IMR-90 (cell line): ENCODE measurements around the gene RGSL1. TPM values are rescaled to one million over a fixed set of nuclear protein-coding genes. Genes with fewer than 3 reads are reported as not detected.

Experiments
- ATAC-seq: fragments of 200-7000 bp; cut with Tn5 transposase; 2 replicates; pipeline ENCODE4 v1.9.1; 2020; ENCODE audit warnings: low read depth, mild to moderate bottlenecking, moderate library complexity
- BruUV-seq: library from RNA; stranded (reverse); fragments of 400-500 nt; replicated peaks from 2 replicates; lab custom pipeline; 2021; lab: Mats Ljungman, UMichigan
- CTCF ChIA-PET: fragments of 300-600 bp; formaldehyde crosslinking; extraction: SDS; loops from one replicate; lab custom pipeline; 2021; ENCODE audit warnings: antibody characterized with exemption; lab: Yijun Ruan, JAX
- POLR2A ChIA-PET: fragments of 300-600 bp; sonication (Branson Sonifier 250); formaldehyde crosslinking; loops from one replicate; lab custom pipeline; 2022; ENCODE audit warnings: antibody characterized with exemption; ENCODE audit not compliant: unreplicated experiment; lab: Charles Lee
- DNase-seq: peaks from one replicate; pipeline ENCODE4 v3.0.0; 2013
- H2AFZ ChIP-seq: replicated peaks from 2 replicates; pipeline ENCODE3; 2013; ENCODE audit warnings: low read length, mild to moderate bottlenecking; ENCODE audit not compliant: poor library complexity
- H2AK5ac ChIP-seq: 2 replicates; pipeline ENCODE4 v1.6.1; 2013; ENCODE audit warnings: low read depth, low read length, inconsistent platforms
- H2AK9ac ChIP-seq: replicated peaks from 2 replicates; pipeline ENCODE3; 2013; ENCODE audit warnings: mild to moderate bottlenecking, low read depth, low read length, moderate library complexity; ENCODE audit not compliant: poor library complexity
- H2BK120ac ChIP-seq: 2 replicates; pipeline ENCODE4 v1.6.1; 2013; ENCODE audit warnings: low read depth, low read length, inconsistent platforms
- H2BK15ac ChIP-seq: 3 replicates; pipeline ENCODE4 v1.6.1; 2013; ENCODE audit warnings: low read depth, low read length, inconsistent platforms
- H2BK20ac ChIP-seq: 2 replicates; pipeline ENCODE4 v1.6.1; 2013; ENCODE audit warnings: low read depth, mild to moderate bottlenecking, inconsistent platforms, low read length, moderate library complexity
- H2BK5ac ChIP-seq: 2 replicates; pipeline ENCODE4 v1.6.1; 2013; ENCODE audit warnings: mild to moderate bottlenecking, low read depth, low read length, inconsistent platforms; ENCODE audit not compliant: poor library complexity, severe bottlenecking
- H3K14ac ChIP-seq: replicated peaks from 2 replicates; pipeline ENCODE4 v1.6.1; 2013; ENCODE audit warnings: low read depth, low read length, inconsistent platforms
- H3K18ac ChIP-seq: 2 replicates; pipeline ENCODE4 v1.6.1; 2013; ENCODE audit warnings: low read depth, low read length, control low read depth
- H3K23ac ChIP-seq: 2 replicates; pipeline ENCODE4 v1.6.1; 2013; ENCODE audit warnings: low read depth, low read length, inconsistent platforms
- H3K27ac ChIP-seq: 2 replicates; pipeline ENCODE4 v1.5.1; 2013; ENCODE audit warnings: mild to moderate bottlenecking, control low read depth, low read length; ENCODE audit not compliant: insufficient read depth
- H3K27me3 ChIP-seq: 2 replicates; pipeline ENCODE4 v1.6.1; 2013; ENCODE audit warnings: low read length; ENCODE audit not compliant: control insufficient read depth, insufficient read depth
- H3K36me3 ChIP-seq: 2 replicates; pipeline ENCODE4 v1.6.1; 2013; ENCODE audit warnings: low read length, mixed read lengths; ENCODE audit not compliant: control insufficient read depth, insufficient read depth
- H3K4ac ChIP-seq: 2 replicates; pipeline ENCODE4 v1.6.1; 2013; ENCODE audit warnings: low read depth, low read length, inconsistent platforms
- H3K4me1 ChIP-seq: 2 replicates; pipeline ENCODE4 v1.6.1; 2013; ENCODE audit warnings: low read length, mixed read lengths; ENCODE audit not compliant: control insufficient read depth, insufficient read depth
- H3K4me2 ChIP-seq: 2 replicates; pipeline ENCODE4 v1.6.1; 2013; ENCODE audit warnings: low read depth, mild to moderate bottlenecking, control low read depth, low read length, moderate library complexity
- H3K4me3 ChIP-seq: 2 replicates; pipeline ENCODE4 v1.5.1; 2013; ENCODE audit warnings: low read depth, mild to moderate bottlenecking, control low read depth, low read length, moderate library complexity; ENCODE audit not compliant: insufficient read depth
- H3K56ac ChIP-seq: 2 replicates; pipeline ENCODE4 v1.6.1; 2013; ENCODE audit warnings: low read length, inconsistent platforms; ENCODE audit not compliant: insufficient read depth; ENCODE audit errors: extremely low read depth
- H3K79me1 ChIP-seq, 2 experiments: 2 replicates each; pipeline ENCODE4 v1.6.1; 2013; ENCODE audit warnings: low read length in 2 of 2, inconsistent platforms in 1 of 2, low read depth in 1 of 2
- H3K9ac ChIP-seq: 2 replicates; pipeline ENCODE4 v1.6.1; 2013; ENCODE audit warnings: low read depth, low read length, control low read depth
- H3K9me1 ChIP-seq: 2 replicates; pipeline ENCODE4 v1.6.1; 2013; ENCODE audit warnings: low read length, inconsistent platforms; ENCODE audit not compliant: insufficient read depth
- H3K9me3 ChIP-seq: 2 replicates; pipeline ENCODE4 v1.6.1; 2013; ENCODE audit warnings: low read length; ENCODE audit not compliant: control insufficient read depth, insufficient read depth
- H4K20me1 ChIP-seq: 2 replicates; pipeline ENCODE4 v1.6.1; 2013; ENCODE audit warnings: low read length, inconsistent platforms; ENCODE audit not compliant: insufficient read depth
- H4K5ac ChIP-seq: 2 replicates; pipeline ENCODE4 v1.6.1; 2013; ENCODE audit warnings: mild to moderate bottlenecking, low read depth, low read length, control low read depth
- H4K8ac ChIP-seq, 2 experiments: 2 replicates each; pipeline ENCODE4 v1.6.1; 2013; ENCODE audit warnings: low read depth in 2 of 2, low read length in 2 of 2, control low read depth in 1 of 2, inconsistent platforms in 1 of 2
- H4K91ac ChIP-seq: 2 replicates; pipeline ENCODE4 v1.6.1; 2013; ENCODE audit warnings: low read depth, low read length, inconsistent platforms; ENCODE audit not compliant: insufficient read depth
- CEBPB ChIP-seq: IDR thresholded peaks from 2 replicates; pipeline ENCODE4 v1.6.1; 2012; ENCODE audit warnings: low read depth, low read length, improper control_type of control experiment
- ELK1 ChIP-seq: fragments of 150-350 bp; IDR thresholded peaks from 2 replicates; pipeline ENCODE4 v1.6.1; 2016; ENCODE audit warnings: low read depth, mild to moderate bottlenecking, low read length, moderate library complexity, borderline replicate concordance
- FOS ChIP-seq: fragments of 150-350 bp; IDR thresholded peaks from 2 replicates; pipeline ENCODE4 v1.6.1; 2016; ENCODE audit warnings: low read depth, low read length
- RAD21 ChIP-seq: IDR thresholded peaks from 2 replicates; pipeline ENCODE4 v1.6.1; 2012; ENCODE audit warnings: low read length, improper control_type of control experiment
- RCOR1 ChIP-seq: IDR thresholded peaks from 2 replicates; pipeline ENCODE4 v1.6.1; 2012; ENCODE audit warnings: mild to moderate bottlenecking, low read length, improper control_type of control experiment; ENCODE audit not compliant: insufficient replicate concordance
- WGBS, 2 experiments: methylation state at CpG; one replicate each; pipeline versions ENCODE4 v1.1.5 to v1.1.7; 2013; ENCODE audit warnings: missing lambda C conversion rate in 2 of 2; ENCODE audit not compliant: insufficient read length in 1 of 2; ENCODE audit errors: extremely low coverage in 2 of 2; 5-methylcytosine and 5-hydroxymethylcytosine counted together
- dilution Hi-C: fragments of 300-500 bp; cut with HindIII; formaldehyde crosslinking; loops from one replicate; pipeline ENCODE4 v1.14.3; 2018; ENCODE audit warnings: low sequenced_read_pairs; ENCODE audit not compliant: unreplicated experiment
- in situ Hi-C: fragments of 300-500 bp; cut with MboI; formaldehyde crosslinking; loops from 3 replicates; pipeline ENCODE4 v1.14.3; 2019; ENCODE audit warnings: low sequenced_read_pairs, inconsistent platforms, mixed read lengths
- intact Hi-C: fragments of 100-400 bp; cut with micrococcal nuclease; formaldehyde crosslinking; loops from 2 replicates; pipeline ENCODE4 v1.10.0; 2022
- polyA plus RNA-seq, 3 experiments: library from polyadenylated mRNA; depleted of rRNA; stranded (reverse); fragments of >200 nt; gene quantifications; 2 replicates each; pipeline ENCODE4 v1.2.3, GENCODE V29; 2012; ENCODE audit warnings: low replicate concordance in 1 of 3
- total RNA-seq: library from RNA; depleted of rRNA; stranded (reverse); fragments of >200 nt; gene quantifications from 2 replicates; pipeline ENCODE4 v1.2.3, GENCODE V29; 2012

The RGSL1 gene
- total and polyA plus RNA-seq, 2 of the 4 experiments (the other 2 are of a cell fraction) = not detected

- no peak overlapping the region for H3K18ac ChIP-seq
- no peak overlapping the region for H3K4ac ChIP-seq
- H3K9me1 ChIP-seq = no peaks in the 10 kb centered on the region
- H3K9ac ChIP-seq = no peak overlapping the region
- H2BK20ac ChIP-seq = no peak overlapping the region
- H4K5ac ChIP-seq = no peak overlapping the region
- intact Hi-C loops (no loop called here), dilution Hi-C loops (no loop called here), in situ Hi-C loops (no loop called here)
- H3K9me3 ChIP-seq = peaks cover 5% of the 10 kb centered on the region; the same call in 1 of the 2 replicates
- H3K79me1 ChIP-seq = no peaks in the 10 kb centered on the region
- H3K56ac ChIP-seq = no peak overlapping the region
- H3K23ac ChIP-seq = no peak overlapping the region
- ATAC-seq = no peak
- no peaks in the 10 kb centered on the region for H4K20me1 ChIP-seq
- no peak overlapping the region for H2BK15ac ChIP-seq
- H2AK9ac ChIP-seq = no peak overlapping the region
- DNase-seq = no peak
- BruUV-seq = no TSS peak
- no peak overlapping the region for H2BK5ac ChIP-seq
- no peak overlapping the region for H4K91ac ChIP-seq
- no peak overlapping the region for H3K27ac ChIP-seq
- H3K14ac ChIP-seq = no peak overlapping the region
- no peak overlapping the region for H4K8ac ChIP-seq
- H3K36me3 ChIP-seq = no peaks in the 10 kb centered on the region
- ChIA-PET CTCF (interaction anchor here (1.0 kb wide), 1 partner anchor 12 kb away, joined by 6 read pairs; no protein-coding TSS in a partner anchor), POLR2A (no interaction called here)
- peaks cover 5% of the 10 kb centered on the region for H3K27me3 ChIP-seq
- no peak overlapping the region for H3K4me2 ChIP-seq
- H3K4me1 ChIP-seq = no peaks in the 10 kb centered on the region
- no peak overlapping the region for H2AFZ ChIP-seq
- no peak overlapping the region for H2AK5ac ChIP-seq
- WGBS, 2 experiments = no CpG with 5 or more reads among the region's 1 CpG
- no peak for TF ChIP-seq CEBPB
- no peak for TF ChIP-seq RAD21
- TF ChIP-seq RCOR1 = no peak
- TF ChIP-seq ELK1 = no peak
- no peak for TF ChIP-seq FOS
- no peak overlapping the region for H2BK120ac ChIP-seq
- H3K4me3 ChIP-seq = no peak overlapping the region
These were observed 105.5 kb downstream of the RGSL1 start for GRCh38 chr1:182555493-182555892.
